Prostate gland (tissue), 2 donors: ENCODE data around the gene NEURL1. TPM values are rescaled to one million over a fixed set of nuclear protein-coding genes. Genes with fewer than 3 reads are reported as not detected.

Source experiments
- DNase-seq: peaks from one replicate; pipeline ENCODE4 v3.0.0-alpha.2; 2019; ENCODE audit warnings: low spot score
- H3K27ac ChIP-seq, 2 donors: fragments of 200-600 bp; sonication (generic); 2 replicates each; pipeline ENCODE4 v1.5.1; 2017 to 2019
- H3K27me3 ChIP-seq: fragments of 200-600 bp; sonication (generic); replicated peaks from 2 replicates; pipeline ENCODE4 v1.5.1; 2019; ENCODE audit not compliant: insufficient read depth
- H3K36me3 ChIP-seq, 2 donors: fragments of 200-600 bp; sonication (generic); 1 replicate in 1 of 2; 2 replicates in 1 of 2; pipeline versions ENCODE4 v1.5.1 to v1.8.1; 2017 to 2019
- H3K4me1 ChIP-seq: fragments of 200-600 bp; sonication (generic); replicated peaks from 2 replicates; pipeline ENCODE4 v1.5.1; 2019
- H3K4me3 ChIP-seq, 2 donors: fragments of 200-600 bp; sonication (generic); 2 replicates each; pipeline ENCODE4 v1.5.1; 2017 to 2019
- H3K9me3 ChIP-seq: fragments of 200-600 bp; sonication (generic); 2 replicates; pipeline ENCODE4 v1.5.1; 2017
- CTCF ChIP-seq, 4 experiments: fragments of 200-600 bp in 2 of 4; fragments of 450-650 bp in 2 of 4; sonication (generic) in 2 of 4; IDR thresholded peaks; 1 replicate in 3 of 4; 2 replicates in 1 of 4; pipeline ENCODE4 v1.5.1; 2016 to 2019; ENCODE audit warnings: antibody characterized with exemption in 4 of 4, mild to moderate bottlenecking in 2 of 4, moderate library complexity in 2 of 4
- POLR2A ChIP-seq: fragments of 450-650 bp; IDR thresholded peaks from one replicate; pipeline ENCODE4 v1.6.1; 2016; ENCODE audit warnings: antibody characterized with exemption, mild to moderate bottlenecking
- POLR2AphosphoS5 ChIP-seq: sonication (generic); formaldehyde crosslinking; IDR thresholded peaks from one replicate; pipeline ENCODE4 v1.6.1; 2017; ENCODE audit warnings: antibody characterized with exemption
- WGBS: methylation state at CpG from one replicate; pipeline ENCODE4 v1.1.5; 2018; 5-methylcytosine and 5-hydroxymethylcytosine counted together
- intact Hi-C: fragments of 100-400 bp; cut with DNase I; formaldehyde crosslinking; loops from one replicate; pipeline ENCODE4 v1.14.2; 2022
- total RNA-seq, 2 donors: library from RNA; depleted of rRNA; stranded (reverse); fragments of >200 nt; gene quantifications; one replicate each; pipeline ENCODE4 v1.1.0, GENCODE V29; 2016

The NEURL1 gene
- total RNA-seq, 2 donors from 2014 or later, result 0.96 to 10.5 TPM

GRCh38 chr10:103469201-103469600 is 24.3 kb upstream of the NEURL1 start:
- Histone ChIP-seq H3K4me3 (no peak overlapping the region), H3K36me3 (no peaks in the 10 kb centered on the region), H3K27me3 (no peaks in the 10 kb centered on the region), H3K4me1 (no peaks in the 10 kb centered on the region), H3K9me3 (no peaks in the 10 kb centered on the region), H3K27ac (no peak overlapping the region)
- intact Hi-C loops, result no loop called here
- WGBS, result 55% methylated on average over 5 of the region's 5 CpGs
- DNase-seq, result no peak
- TF ChIP-seq CTCF (IDR thresholded peaks at IDR 0.05), result no peak

GRCh38 chr10:103470761-103471653 is 22.5 kb upstream of the NEURL1 start:
- H3K9me3 ChIP-seq, result no peaks in the 10 kb centered on the region
- no peaks in the 10 kb centered on the region for H3K27me3 ChIP-seq
- WGBS, result 72% methylated on average over 14 of the region's 14 CpGs
- no peak overlapping the region for H3K27ac ChIP-seq
- TF ChIP-seq POLR2AphosphoS5 (no peak), POLR2A (no peak), CTCF (IDR thresholded peaks at IDR 0.05) (no peak)
- H3K4me1 ChIP-seq, result no peaks in the 10 kb centered on the region
- intact Hi-C loops, result no loop called here
- no peak for DNase-seq
- no peak overlapping the region for H3K4me3 ChIP-seq
- no peaks in the 10 kb centered on the region for H3K36me3 ChIP-seq

- H3K4me3 ChIP-seq, result no peak overlapping the region
- WGBS, result 88% methylated on average over 2 of the region's 2 CpGs
- no peaks in the 10 kb centered on the region for H3K36me3 ChIP-seq
- no peaks in the 10 kb centered on the region for H3K9me3 ChIP-seq
- intact Hi-C loops, result no loop called here
- H3K27me3 ChIP-seq, result no peaks in the 10 kb centered on the region
- no peak overlapping the region for H3K27ac ChIP-seq
- DNase-seq, result no peak
- TF ChIP-seq POLR2AphosphoS5 (no peak), POLR2A (no peak)
- H3K4me1 ChIP-seq, result no peaks in the 10 kb centered on the region
These were observed 21.5 kb upstream of the NEURL1 start for GRCh38 chr10:103472005-103472404.

- DNase-seq, result no peak
- H3K4me3 ChIP-seq, result no peak overlapping the region
- H3K4me1 ChIP-seq, result no peaks in the 10 kb centered on the region
- H3K9me3 ChIP-seq, result no peaks in the 10 kb centered on the region
- H3K27me3 ChIP-seq, result no peaks in the 10 kb centered on the region
- WGBS, result 64% methylated on average over 30 of the region's 32 CpGs
- TF ChIP-seq POLR2AphosphoS5 (no peak), POLR2A (no peak)
- H3K36me3 ChIP-seq, result no peaks in the 10 kb centered on the region
- intact Hi-C loops, result no loop called here
- no peak overlapping the region for H3K27ac ChIP-seq
These were observed 20.2 kb upstream of the NEURL1 start for GRCh38 chr10:103473261-103473671.

- no peaks in the 10 kb centered on the region for H3K9me3 ChIP-seq
- intact Hi-C loops, result no loop called here
- H3K4me3 ChIP-seq, result no peak overlapping the region
- H3K27ac ChIP-seq, result no peak overlapping the region
- TF ChIP-seq POLR2A (no peak), CTCF (IDR thresholded peaks at IDR 0.05) (no peak), POLR2AphosphoS5 (no peak)
- H3K36me3 ChIP-seq, result no peaks in the 10 kb centered on the region
- H3K4me1 ChIP-seq, result no peaks in the 10 kb centered on the region
- 95% methylated on average over 3 of the region's 3 CpGs for WGBS
- H3K27me3 ChIP-seq, result no peaks in the 10 kb centered on the region
- no peak for DNase-seq
These were observed 19.4 kb upstream of the NEURL1 start for GRCh38 chr10:103474077-103474476.

GRCh38 chr10:103475437-103475836 is 18.1 kb upstream of the NEURL1 start:
- no peaks in the 10 kb centered on the region for H3K9me3 ChIP-seq
- H3K27ac ChIP-seq, result no peak overlapping the region
- TF ChIP-seq CTCF (IDR thresholded peaks at IDR 0.05) (no peak), POLR2A (no peak), POLR2AphosphoS5 (no peak)
- H3K27me3 ChIP-seq, result no peaks in the 10 kb centered on the region
- H3K4me3 ChIP-seq, result no peak overlapping the region
- 86% methylated on average over 4 of the region's 4 CpGs for WGBS
- no peaks in the 10 kb centered on the region for H3K36me3 ChIP-seq
- no peaks in the 10 kb centered on the region for H3K4me1 ChIP-seq
- intact Hi-C loops, result no loop called here
- no peak for DNase-seq
